Endodermal cell (in vitro differentiated cells): ENCODE measurements around the gene RNF126. TPM values are rescaled to one million over a fixed set of nuclear protein-coding genes. Genes with fewer than 3 reads are reported as not detected.

Experiments
- DNase-seq: peaks from one replicate; pipeline ENCODE4 v3.0.0-alpha.2; 2017
- H3K27ac ChIP-seq: 2 replicates; pipeline ENCODE4 v1.5.1; 2013; ENCODE audit warnings: mild to moderate bottlenecking, low read depth, low read length, moderate library complexity
- H3K27me3 ChIP-seq: 2 replicates; pipeline ENCODE4 v1.6.1; 2013; ENCODE audit warnings: mild to moderate bottlenecking, low read length, moderate library complexity; ENCODE audit not compliant: insufficient read depth, control insufficient read depth, poor library complexity, severe bottlenecking
- H3K36me3 ChIP-seq: 2 replicates; pipeline ENCODE4 v1.7.0; 2013; ENCODE audit warnings: mild to moderate bottlenecking, low read length, moderate library complexity; ENCODE audit not compliant: control insufficient read depth, insufficient read depth
- H3K4me1 ChIP-seq: one replicate; pipeline ENCODE4 v1.7.0; 2013; ENCODE audit warnings: low read length; ENCODE audit not compliant: control insufficient read depth, insufficient read depth
- H3K4me3 ChIP-seq: 2 replicates; pipeline ENCODE4 v1.5.1; 2013; ENCODE audit warnings: mild to moderate bottlenecking, low read length, moderate library complexity
- H3K9ac ChIP-seq: 2 replicates; pipeline ENCODE4 v1.6.1; 2013; ENCODE audit warnings: mild to moderate bottlenecking, low read length, moderate library complexity; ENCODE audit not compliant: poor library complexity, severe bottlenecking; ENCODE audit errors: extremely low read depth
- H3K9me3 ChIP-seq: 2 replicates; pipeline ENCODE4 v1.6.1; 2013; ENCODE audit warnings: mild to moderate bottlenecking, low read length, moderate library complexity; ENCODE audit not compliant: control insufficient read depth
- H3K27ac Mint-ChIP-seq: 2 replicates; pipeline ENCODE4 v1.8.0; 2020; ENCODE audit warnings: mixed read lengths
- H3K27me3 Mint-ChIP-seq: 2 replicates; pipeline ENCODE4 v1.8.0; 2021; ENCODE audit warnings: mild to moderate bottlenecking, mixed read lengths; ENCODE audit not compliant: insufficient read depth
- H3K36me3 Mint-ChIP-seq: 2 replicates; pipeline ENCODE4 v1.8.0; 2020; ENCODE audit warnings: low read depth, mixed read lengths
- H3K4me1 Mint-ChIP-seq: 2 replicates; pipeline ENCODE4 v1.8.0; 2020; ENCODE audit warnings: mixed read lengths
- H3K4me3 Mint-ChIP-seq: 2 replicates; pipeline ENCODE4 v1.8.0; 2020; ENCODE audit warnings: mild to moderate bottlenecking, moderate library complexity, mixed read lengths
- H3K9me3 Mint-ChIP-seq: 2 replicates; pipeline ENCODE4 v1.8.0; 2020; ENCODE audit warnings: mild to moderate bottlenecking, mixed read lengths
- WGBS, 2 experiments: methylation state at CpG; one replicate each; pipeline versions ENCODE4 v1.1.5 to v1.1.7; 2013; ENCODE audit warnings: missing lambda C conversion rate in 2 of 2, mixed read lengths in 1 of 2; ENCODE audit not compliant: insufficient coverage in 1 of 2, insufficient read length in 1 of 2; 5-methylcytosine and 5-hydroxymethylcytosine counted together
- long read RNA-seq, 4 experiments: library from polyadenylated mRNA in 2 of 4; library from RNA in 1 of 4; library from capped mRNA in 1 of 4; stranded (forward) in 3 of 4; unstranded in 1 of 4; transcript quantifications; one replicate each; pipeline ENCODE4 v2.0.0, GENCODE V29; 2020 to 2021; ENCODE audit warnings: inconsistent platforms in 1 of 4
- polyA plus RNA-seq, 2 experiments: library from polyadenylated mRNA; stranded (reverse); fragments of 50-300 nt; gene quantifications; one replicate each; pipeline ENCODE4 v1.2.3, GENCODE V29; 2013
- total RNA-seq, 2 donors: library from RNA; stranded (reverse); fragmentation: NEBNext Ultra II Directional in 1 of 2; extraction: Animal tissue kit (Norgen Biotek cat#: 25700) in 1 of 2; gene quantifications; 2 replicates in 1 of 2; 3 replicates in 1 of 2; pipeline ENCODE4 v1.2.1, GENCODE V29; 2021
- TF ChIP-seq, protein P1 (sequence below): fragments of 200-600 bp; sonication (generic); conservative IDR thresholded peaks from 2 replicates; pipeline ENCODE4 v1.5.0; 2021; ENCODE audit warnings: antibody characterized with exemption, mild to moderate bottlenecking

The RNF126 gene
- total RNA-seq, result 10 to 100 TPM; 49.1 to 66.4 TPM
- polyA plus RNA-seq (2013, experiment 1 of 2), result 59.6 TPM
- 56.3 TPM for polyA plus RNA-seq (2013, experiment 2 of 2)
- long read RNA-seq, experiment 1, transcript RNF126-201 (9 exons, 1,694 nt), result major isoform, 32 of 59 reads
- long read RNA-seq, experiment 1, partial matches to known transcripts, result 10 of 59 reads
- long read RNA-seq, experiment 1, other reads (novel, unspliced or antisense), result 14 of 59 reads
- long read RNA-seq, experiment 2, transcript RNF126-203 (9 exons, 963 nt), result minor isoform, 28 of 171 reads
- long read RNA-seq, experiment 2, transcript RNF126-201 (9 exons, 1,694 nt), result major isoform, 114 of 171 reads
- long read RNA-seq, experiment 2, partial matches to known transcripts, result 2 of 171 reads
- long read RNA-seq, experiment 2, other reads (novel, unspliced or antisense), result 24 of 171 reads
- long read RNA-seq, experiment 3, transcript RNF126-203 (9 exons, 963 nt), result minor isoform, 9 of 50 reads
- long read RNA-seq, experiment 3, transcript RNF126-201 (9 exons, 1,694 nt), result major isoform, 36 of 50 reads
- long read RNA-seq, experiment 3, partial matches to known transcripts, result 2 of 50 reads
- long read RNA-seq, experiment 3, other reads (novel, unspliced or antisense), result 3 of 50 reads
- long read RNA-seq, experiment 4, partial matches to known transcripts, result 0 of 3 reads
- long read RNA-seq, experiment 4, other reads (novel, unspliced or antisense), result 1 of 3 reads

DNA sequence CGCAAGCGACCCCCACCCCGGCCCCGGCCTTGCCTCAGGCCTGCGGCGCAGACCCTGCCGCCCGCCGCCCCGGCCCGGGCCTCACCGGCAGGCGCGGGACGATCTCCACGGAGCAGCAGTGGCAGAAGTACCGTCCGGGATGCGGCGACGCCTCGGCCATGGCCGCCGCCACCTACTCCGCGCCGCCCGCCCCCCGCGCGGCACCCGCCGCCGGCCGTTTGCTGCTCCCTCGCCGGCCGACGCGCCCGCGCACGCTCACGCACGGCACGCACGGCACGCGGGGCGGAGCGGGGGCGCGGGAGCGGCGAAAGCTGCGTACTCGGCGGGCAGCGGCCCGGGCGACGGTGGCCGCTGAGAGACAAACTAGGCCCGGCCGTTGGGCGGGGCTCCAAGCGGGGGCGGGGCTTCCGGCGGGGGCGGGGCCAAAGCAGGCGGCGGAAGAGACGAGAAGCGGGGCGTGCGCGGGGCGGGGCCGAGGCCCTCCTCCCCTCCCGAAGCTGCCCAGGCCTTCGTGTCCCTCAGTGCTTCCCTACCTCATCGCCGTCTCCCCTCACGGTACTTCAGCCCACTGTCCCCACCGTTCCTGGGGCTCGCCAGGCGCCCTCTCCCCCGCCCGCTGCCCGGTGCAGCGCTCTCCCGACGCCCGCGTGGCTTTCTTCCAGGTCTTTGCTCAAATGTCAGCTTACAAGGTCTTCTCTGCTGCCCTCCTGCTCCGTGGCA, at the start of gene RNF126:
Gene RNF126 (minus strand): TSS at position 253 of the 720 bp plus-strand sequence. CDS start 93 bp downstream, at position 160.
- Mint-ChIP-seq H3K4me3 (peak within 1 kb of the TSS; percentile 68), H3K27ac (peak within 1 kb of the TSS; percentile 90)

DNA sequence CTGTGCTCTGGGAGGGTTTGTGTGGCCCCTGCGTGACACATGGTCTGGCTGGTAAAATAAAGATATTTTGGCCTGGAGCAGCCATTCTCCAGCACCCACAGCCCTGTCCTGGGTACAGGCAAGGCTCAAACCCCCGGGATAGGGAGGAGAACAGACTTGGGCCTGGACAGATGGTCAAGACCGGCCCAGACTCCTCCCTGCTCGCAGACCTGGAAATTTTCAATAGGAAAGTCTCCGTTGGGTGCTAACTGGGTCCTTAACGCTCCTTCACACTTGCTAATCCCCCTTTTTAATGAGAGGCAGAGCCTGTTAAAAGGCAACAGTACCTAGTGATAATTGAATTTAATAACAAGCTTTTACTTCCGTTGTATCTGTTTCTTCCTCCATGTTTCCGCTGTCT, 48.2 kb upstream of the RNF126 start:
- DNase-seq, result peak; percentile 68
- H3K27ac Mint-ChIP-seq, result no peak overlapping the region
- H3K9me3 Mint-ChIP-seq, result peaks cover 23% of the 10 kb centered on the region
- Histone ChIP-seq H3K27me3 (no peaks in the 10 kb centered on the region), H3K27ac (peak overlapping the region; percentile 66), H3K4me1 (no peaks in the 10 kb centered on the region), H3K4me3 (peak overlapping the region; percentile 45), H3K9ac (no peak overlapping the region), H3K36me3 (no peaks in the 10 kb centered on the region), H3K9me3 (peaks cover 4% of the 10 kb centered on the region)
- TF ChIP-seq, protein P1, sequence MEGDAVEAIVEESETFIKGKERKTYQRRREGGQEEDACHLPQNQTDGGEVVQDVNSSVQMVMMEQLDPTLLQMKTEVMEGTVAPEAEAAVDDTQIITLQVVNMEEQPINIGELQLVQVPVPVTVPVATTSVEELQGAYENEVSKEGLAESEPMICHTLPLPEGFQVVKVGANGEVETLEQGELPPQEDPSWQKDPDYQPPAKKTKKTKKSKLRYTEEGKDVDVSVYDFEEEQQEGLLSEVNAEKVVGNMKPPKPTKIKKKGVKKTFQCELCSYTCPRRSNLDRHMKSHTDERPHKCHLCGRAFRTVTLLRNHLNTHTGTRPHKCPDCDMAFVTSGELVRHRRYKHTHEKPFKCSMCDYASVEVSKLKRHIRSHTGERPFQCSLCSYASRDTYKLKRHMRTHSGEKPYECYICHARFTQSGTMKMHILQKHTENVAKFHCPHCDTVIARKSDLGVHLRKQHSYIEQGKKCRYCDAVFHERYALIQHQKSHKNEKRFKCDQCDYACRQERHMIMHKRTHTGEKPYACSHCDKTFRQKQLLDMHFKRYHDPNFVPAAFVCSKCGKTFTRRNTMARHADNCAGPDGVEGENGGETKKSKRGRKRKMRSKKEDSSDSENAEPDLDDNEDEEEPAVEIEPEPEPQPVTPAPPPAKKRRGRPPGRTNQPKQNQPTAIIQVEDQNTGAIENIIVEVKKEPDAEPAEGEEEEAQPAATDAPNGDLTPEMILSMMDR, result no peak
- peaks cover 9% of the 10 kb centered on the region for H3K27me3 Mint-ChIP-seq
- peak overlapping the region; percentile 53 for H3K4me3 Mint-ChIP-seq
- 50 to 54% methylated on average over 7 to 8 of the region's 8 CpGs for WGBS, 2 experiments
- peaks cover 8% of the 10 kb centered on the region for H3K36me3 Mint-ChIP-seq
- peaks cover 8% of the 10 kb centered on the region for H3K4me1 Mint-ChIP-seq

More for the DNA sequence above, at the start of gene RNF126:
- 3 to 62% methylated on average over 13 to 97 of the region's 97 CpGs for WGBS, 2 experiments
- peaks cover 13% of the 10 kb centered on the region for H3K27me3 Mint-ChIP-seq
- H3K9me3 Mint-ChIP-seq, result peaks cover 13% of the 10 kb centered on the region
- no peaks in the 10 kb centered on the region for H3K9me3 ChIP-seq
- peaks cover 17% of the 10 kb centered on the region for H3K4me1 Mint-ChIP-seq
- H3K4me1 ChIP-seq, result no peaks in the 10 kb centered on the region
- no peaks in the 10 kb centered on the region for H3K27me3 ChIP-seq
- TF ChIP-seq, protein P1, result no peak
- no peaks in the 10 kb centered on the region for H3K36me3 ChIP-seq
- peak within 1 kb of the TSS; percentile 66 for H3K27ac ChIP-seq
- peak within 1 kb of the TSS; percentile 80 for H3K9ac ChIP-seq
- peak; percentile 97 for DNase-seq
- H3K4me3 ChIP-seq, result peak within 1 kb of the TSS; percentile 89
- no peaks in the 10 kb centered on the region for H3K36me3 Mint-ChIP-seq

DNA sequence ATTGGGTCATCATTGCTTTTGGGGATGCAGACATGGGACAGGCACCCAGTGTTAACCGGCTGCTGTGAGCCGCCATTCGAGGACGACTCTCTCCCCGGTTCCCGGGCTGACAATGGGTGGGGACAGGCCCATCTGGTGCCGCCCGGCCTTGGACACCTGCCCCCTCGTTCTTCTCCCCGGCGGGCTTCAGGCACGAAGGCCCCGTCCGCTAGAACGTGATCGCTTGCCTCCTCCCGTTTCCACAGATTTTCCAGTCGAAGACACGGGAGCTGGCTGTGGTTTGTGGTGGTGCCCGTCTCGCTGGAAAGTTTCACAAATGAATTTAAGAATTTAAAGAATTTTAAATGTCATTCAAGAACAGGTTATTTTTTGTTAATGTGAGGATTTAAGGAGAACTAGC, 47.8 kb upstream of the RNF126 start:
- no peaks in the 10 kb centered on the region for H3K36me3 ChIP-seq
- H3K27ac ChIP-seq, result peak overlapping the region; percentile 66
- peak overlapping the region; percentile 53 for H3K4me3 Mint-ChIP-seq
- H3K27me3 ChIP-seq, result no peaks in the 10 kb centered on the region
- H3K9me3 ChIP-seq, result peaks cover 4% of the 10 kb centered on the region
- H3K36me3 Mint-ChIP-seq, result peaks cover 7% of the 10 kb centered on the region
- peaks cover 19% of the 10 kb centered on the region for H3K9me3 Mint-ChIP-seq
- WGBS, 2 experiments, result 84 to 87% methylated on average over 19 to 21 of the region's 21 CpGs
- H3K9ac ChIP-seq, result no peak overlapping the region
- H3K4me3 ChIP-seq, result peak overlapping the region; percentile 45
- H3K27ac Mint-ChIP-seq, result no peak overlapping the region
- H3K4me1 Mint-ChIP-seq, result peaks cover 8% of the 10 kb centered on the region
- no peak for DNase-seq
- TF ChIP-seq, protein P1, result no peak
- peaks cover 9% of the 10 kb centered on the region for H3K27me3 Mint-ChIP-seq
- H3K4me1 ChIP-seq, result no peaks in the 10 kb centered on the region
